ENCODE data around the gene RAI2.

GRCh38 chrX:17758382-17758781 is 102.7 kb downstream of the RAI2 start:
- TF ChIP-seq CTCF (IDR thresholded peaks at IDR 0.05) (no peak), POLR2A (IDR thresholded peaks at IDR 0.05) (no peak)
